GM18870 (cell line): ENCODE results near the gene SPCS3.
"Not testable (repeated sequence)": the region's sequence is repeated elsewhere in the genome, so short reads cannot be mapped to it uniquely, and the experiment has no call there.

ENCODE experiments used
- ATAC-seq: cut with Tn5 transposase; IDR thresholded peaks from one replicate; pipeline ENCODE4 v1.9.1; 2021; ENCODE audit warnings: moderate library complexity; ENCODE audit not compliant: unreplicated experiment

The SPCS3 gene

GRCh38 chr4:176340871-176341685, 21.3 kb downstream of the SPCS3 start:
- ATAC-seq = no peak

GRCh38 chr4:176342384-176342783, 22.6 kb downstream of the SPCS3 start:
- no peak for ATAC-seq

GRCh38 chr4:176343286-176343685, 23.5 kb downstream of the SPCS3 start:
- ATAC-seq = no peak

GRCh38 chr4:176345346-176345745, 25.6 kb downstream of the SPCS3 start:
- not testable (repeated sequence) for ATAC-seq

GRCh38 chr4:176346836-176347235, 27.1 kb downstream of the SPCS3 start:
- ATAC-seq = not testable (repeated sequence)

GRCh38 chr4:176350671-176351070, 30.9 kb downstream of the SPCS3 start:
- ATAC-seq = no peak

- ATAC-seq = no peak
These were observed 35.1 kb downstream of the SPCS3 start for GRCh38 chr4:176354884-176355283.

- ATAC-seq = peak; percentile 100
These were observed 37.8 kb downstream of the SPCS3 start for GRCh38 chr4:176357359-176358082.

GRCh38 chr4:176358083-176358469, 38.3 kb downstream of the SPCS3 start:
- no peak for ATAC-seq

GRCh38 chr4:176359590-176359989, 39.8 kb downstream of the SPCS3 start:
- no peak for ATAC-seq

GRCh38 chr4:176360446-176360845, 40.7 kb downstream of the SPCS3 start:
- no peak for ATAC-seq

GRCh38 chr4:176363072-176363471, 43.3 kb downstream of the SPCS3 start:
- ATAC-seq = peak; percentile 91

GRCh38 chr4:176367771-176368465, 48.2 kb downstream of the SPCS3 start:
- ATAC-seq = no peak

GRCh38 chr4:176376032-176376614, 56.4 kb downstream of the SPCS3 start:
- no peak for ATAC-seq

GRCh38 chr4:176377780-176378179, 58.0 kb downstream of the SPCS3 start:
- peak; percentile 92 for ATAC-seq

GRCh38 chr4:176380352-176381157, 60.8 kb downstream of the SPCS3 start:
- no peak for ATAC-seq
